Measurements from ENCODE around the gene CLCNKB.
"Not testable (repeated sequence)": the region's sequence is repeated elsewhere in the genome, so short reads cannot be mapped to it uniquely, and the experiment has no call there.

Gene CLCNKB

DNA sequence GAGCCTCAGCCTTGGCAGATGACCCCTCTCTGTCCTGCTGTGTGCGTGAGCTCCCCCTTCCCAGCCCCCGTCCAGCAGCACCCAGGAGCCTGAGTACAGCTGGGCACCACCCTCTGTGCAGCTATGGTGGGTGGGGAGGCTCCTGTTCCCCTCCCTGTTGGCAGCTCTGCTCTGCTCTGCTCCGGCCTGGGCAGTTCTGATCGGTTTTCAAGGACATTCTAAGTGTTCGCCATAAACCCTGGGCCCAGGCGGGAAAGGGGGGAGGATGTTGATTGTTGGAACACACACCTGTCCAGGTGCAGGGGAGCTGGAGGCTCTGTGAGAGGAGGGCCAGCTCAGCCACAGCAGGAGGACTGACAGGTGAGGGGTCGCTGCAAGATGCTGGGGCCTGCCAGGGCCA lies at the start of gene CLCNKB:
Gene CLCNKB (plus strand): TSS at position 262 of the 400 bp plus-strand sequence. CDS start 711 bp downstream, outside the sequence.
- no peak for DNase-seq

DNA sequence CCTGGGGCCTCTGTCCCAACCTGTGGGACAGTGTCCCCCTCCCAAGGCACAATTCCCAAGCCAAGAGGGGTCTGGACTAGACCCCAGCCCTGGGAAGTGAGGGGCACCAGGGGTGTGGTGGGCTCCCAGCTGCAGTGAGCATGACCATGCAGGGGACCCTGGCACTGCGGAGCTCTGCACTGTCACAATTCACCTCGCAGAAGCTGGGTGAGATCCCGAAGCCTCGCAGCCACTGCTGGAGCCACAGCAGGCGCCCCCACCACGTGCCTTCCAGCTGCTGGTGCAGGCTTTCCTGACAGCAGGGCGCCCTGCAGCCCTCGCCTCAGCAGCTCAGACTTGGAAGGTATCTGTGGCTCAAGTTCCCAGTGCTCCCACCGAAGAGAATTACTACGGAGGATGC lies 49.5 kb upstream of the CLCNKB start:
- no peak for DNase-seq

GRCh38 chr1:15994590-15995351 lies 48.8 kb upstream of the CLCNKB start:
- DNase-seq: no peak

GRCh38 chr1:15997076-15997585 lies 46.5 kb upstream of the CLCNKB start:
- no peak for DNase-seq

DNA sequence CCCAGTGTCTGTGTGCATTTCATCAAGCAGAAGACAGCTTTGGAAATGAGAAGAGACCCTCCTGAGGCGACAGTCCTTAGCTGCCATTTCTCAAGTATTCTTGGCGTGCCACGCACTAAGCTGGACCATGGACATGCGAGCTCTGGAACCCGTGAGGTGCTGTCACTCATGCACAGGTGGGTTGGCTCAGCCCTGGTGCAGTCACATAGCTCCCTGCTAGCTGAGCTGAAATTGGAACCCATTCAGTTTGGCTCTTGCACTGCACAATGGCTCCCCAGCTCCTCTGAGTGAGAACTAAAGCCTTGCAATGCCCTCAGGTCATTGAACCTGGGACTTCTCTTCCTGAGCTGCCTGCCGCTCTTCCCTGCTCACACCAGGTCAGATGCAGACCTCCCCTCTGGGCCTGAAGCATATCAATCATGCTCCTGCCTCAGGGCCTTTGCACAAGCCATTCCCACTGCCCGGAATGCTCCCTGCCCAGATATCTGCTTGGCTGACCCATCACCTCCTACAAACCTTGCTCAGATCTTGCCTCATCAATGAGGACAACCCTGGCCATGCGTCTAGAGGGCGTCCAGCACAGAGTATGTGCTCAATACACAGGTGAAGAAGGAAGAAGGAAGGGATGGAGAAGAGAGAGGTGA lies 45.8 kb upstream of the CLCNKB start:
- no peak for DNase-seq

GRCh38 chr1:15998929-15999328 lies 44.7 kb upstream of the CLCNKB start:
- DNase-seq: no peak

- DNase-seq: not testable (repeated sequence)
Measured at GRCh38 chr1:16001274-16001673, 42.3 kb upstream of the CLCNKB start.

DNA sequence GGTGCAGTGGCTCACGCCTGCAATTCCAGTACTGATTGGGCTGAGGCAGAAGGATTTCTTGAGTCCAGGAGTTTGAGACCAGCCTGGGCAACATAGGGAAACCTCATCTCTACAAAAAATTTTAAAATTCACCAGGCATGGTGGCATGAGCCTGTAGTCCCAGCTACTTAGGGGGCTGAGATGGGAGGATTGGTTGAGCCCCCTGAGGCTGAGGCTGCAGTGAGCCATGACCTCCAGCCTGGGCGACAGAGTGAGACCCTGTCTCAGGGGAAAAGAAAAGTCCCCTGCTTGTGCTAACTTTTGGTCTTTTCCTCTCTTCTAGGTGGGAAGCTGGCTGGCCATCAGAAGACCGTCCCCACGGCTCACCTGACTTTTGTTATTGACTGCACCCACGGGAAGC lies 38.0 kb upstream of the CLCNKB start:
- no peak for DNase-seq

DNA sequence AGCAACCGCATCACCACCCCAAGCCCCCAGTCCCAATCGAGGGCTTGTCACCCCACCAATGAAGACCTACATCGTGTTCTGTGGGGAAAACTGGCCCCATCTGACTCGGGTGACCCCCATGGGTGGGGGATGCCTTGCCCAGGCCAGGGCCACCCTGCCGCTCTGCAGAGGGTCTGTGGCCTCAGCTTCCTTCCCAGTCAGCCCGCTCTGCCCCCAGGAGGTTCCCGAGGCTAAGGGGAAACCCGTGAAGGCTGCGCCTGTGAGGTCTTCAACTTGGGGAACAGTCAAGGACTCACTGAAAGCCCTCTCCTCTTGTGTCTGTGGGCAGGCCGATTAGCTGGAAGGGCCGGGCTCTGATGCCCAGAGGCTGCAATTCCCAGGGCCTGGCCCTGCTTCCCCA lies 37.6 kb upstream of the CLCNKB start:
- no peak for DNase-seq

- no peak for DNase-seq
Measured at GRCh38 chr1:16006552-16007485, 36.8 kb upstream of the CLCNKB start.

GRCh38 chr1:16007671-16008341 lies 35.8 kb upstream of the CLCNKB start:
- no peak for DNase-seq

DNA sequence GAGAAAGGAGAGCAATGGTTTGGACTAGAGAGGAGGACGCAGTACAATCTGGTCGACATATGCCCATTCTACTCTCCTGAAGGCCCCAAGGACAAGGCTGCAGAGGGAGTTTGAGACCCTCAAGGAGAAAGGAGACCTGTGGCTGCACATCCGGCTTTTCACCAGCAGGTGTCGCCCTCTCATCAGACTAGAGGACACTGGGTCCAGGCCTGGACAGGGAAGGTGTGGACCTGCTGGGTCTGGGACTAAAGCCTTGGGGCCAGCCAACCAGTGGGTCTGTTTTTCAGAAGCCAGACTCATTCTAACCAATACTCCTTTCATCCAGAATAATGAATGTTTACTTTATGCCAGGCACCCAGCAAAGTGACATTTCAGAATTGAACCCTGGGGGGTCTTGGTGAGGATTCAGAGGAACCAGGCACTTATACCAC lies 34.5 kb upstream of the CLCNKB start:
- DNase-seq: peak; percentile 84

GRCh38 chr1:16009678-16010077 lies 33.9 kb upstream of the CLCNKB start:
- no peak for DNase-seq

DNA sequence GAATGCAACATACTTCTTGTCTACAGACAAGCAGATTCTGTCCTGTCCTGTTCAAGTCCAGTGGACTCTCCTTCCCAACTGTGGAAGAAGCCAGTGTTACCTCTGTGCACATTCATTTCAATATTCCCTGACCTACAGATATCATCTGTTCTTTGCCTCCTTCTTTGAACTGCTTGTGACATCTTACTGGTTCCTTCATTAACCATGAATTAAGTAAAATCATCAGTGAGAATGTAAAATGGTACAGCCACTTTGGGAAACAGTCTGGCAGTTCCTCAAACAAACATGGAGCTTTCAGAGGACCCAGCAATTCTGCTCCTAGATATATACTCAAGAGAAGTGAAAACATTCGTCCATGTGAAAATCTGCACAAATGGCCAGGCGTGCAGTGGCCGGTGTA lies 32.7 kb upstream of the CLCNKB start:
- DNase-seq: no peak

GRCh38 chr1:16011936-16012589 lies 31.5 kb upstream of the CLCNKB start:
- no peak for DNase-seq

- peak; percentile 76 for DNase-seq
Measured at GRCh38 chr1:16012590-16013219, 30.9 kb upstream of the CLCNKB start.

GRCh38 chr1:16013220-16013907 lies 30.2 kb upstream of the CLCNKB start:
- DNase-seq: peak; percentile 82

DNA sequence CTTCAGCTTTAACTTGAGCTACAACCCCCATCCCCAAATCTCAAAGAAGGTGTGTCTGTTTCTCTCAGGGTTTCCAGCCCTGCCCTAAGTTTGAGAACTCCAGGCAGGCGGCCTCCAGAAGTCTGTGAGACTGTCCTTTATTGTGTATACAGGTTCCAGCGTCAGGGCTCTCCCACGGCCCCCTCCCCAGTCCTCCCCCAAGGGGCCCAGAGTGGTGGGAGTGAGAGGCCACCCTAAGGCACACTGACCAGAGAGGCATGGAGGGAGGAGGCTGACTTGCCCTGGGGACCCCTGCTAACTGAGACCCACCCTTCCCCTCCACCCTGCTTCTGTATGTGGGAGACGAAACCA lies 29.7 kb upstream of the CLCNKB start:
- no peak for DNase-seq

GRCh38 chr1:16014509-16015482 lies 28.8 kb upstream of the CLCNKB start:
- DNase-seq: peak; percentile 40

- peak; percentile 18 for DNase-seq
Measured at GRCh38 chr1:16015491-16015890, 28.1 kb upstream of the CLCNKB start.
